A549 treated with AZD9567 at 1 μM for 4 hours (cell line): ENCODE results near the gene AQP10. TPM values are rescaled to one million over a fixed set of nuclear protein-coding genes. Genes with fewer than 3 reads are reported as not detected.

ENCODE experiments used
- total RNA-seq: library from RNA; stranded (reverse); fragments of 200-300 nt; extraction: Qiagen RNA extraction; gene quantifications from 5 replicates; pipeline ENCODE4 v1.2.3, GENCODE V29; 2022; ENCODE audit not compliant: insufficient read depth

The AQP10 gene
- not detected in 5 replicates for total RNA-seq

DNA sequence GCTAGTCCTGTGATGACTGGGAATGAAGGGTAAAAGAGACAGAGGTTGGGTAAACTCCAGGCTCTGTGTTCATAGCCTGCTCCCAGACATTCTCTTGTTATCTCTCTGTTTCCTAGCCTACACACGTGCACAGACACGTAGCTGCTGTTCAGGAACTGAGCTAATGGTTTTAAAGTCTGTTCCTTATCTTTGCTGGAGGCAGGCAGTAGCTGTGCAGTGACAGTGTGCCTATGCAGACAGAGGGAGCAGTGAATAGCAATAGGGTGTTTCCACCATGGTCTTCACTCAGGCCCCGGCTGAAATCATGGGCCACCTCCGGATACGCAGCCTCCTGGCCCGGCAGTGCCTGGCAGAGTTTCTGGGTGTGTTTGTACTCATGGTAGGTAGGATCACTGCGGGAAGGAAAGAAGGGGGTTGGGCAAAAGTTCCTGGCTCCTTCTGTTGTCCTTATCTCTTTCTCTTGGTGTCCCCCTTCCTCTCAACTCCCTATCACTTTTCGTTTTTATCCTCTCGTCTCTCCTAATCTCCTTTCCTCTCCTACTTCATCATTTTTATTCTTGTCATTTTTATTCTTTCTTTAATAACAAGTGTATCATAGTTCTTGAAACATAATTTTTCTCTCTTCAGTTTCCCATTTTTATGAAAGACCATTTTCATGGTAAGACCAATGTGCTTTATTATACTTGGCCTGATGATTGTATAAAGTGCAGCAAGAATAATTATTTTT, at the start of gene AQP10:
Gene AQP10, plus strand, starts transcription at position 212 of the 727 bp plus-strand sequence. Its CDS starts 63 bp downstream, at position 275.

DNA sequence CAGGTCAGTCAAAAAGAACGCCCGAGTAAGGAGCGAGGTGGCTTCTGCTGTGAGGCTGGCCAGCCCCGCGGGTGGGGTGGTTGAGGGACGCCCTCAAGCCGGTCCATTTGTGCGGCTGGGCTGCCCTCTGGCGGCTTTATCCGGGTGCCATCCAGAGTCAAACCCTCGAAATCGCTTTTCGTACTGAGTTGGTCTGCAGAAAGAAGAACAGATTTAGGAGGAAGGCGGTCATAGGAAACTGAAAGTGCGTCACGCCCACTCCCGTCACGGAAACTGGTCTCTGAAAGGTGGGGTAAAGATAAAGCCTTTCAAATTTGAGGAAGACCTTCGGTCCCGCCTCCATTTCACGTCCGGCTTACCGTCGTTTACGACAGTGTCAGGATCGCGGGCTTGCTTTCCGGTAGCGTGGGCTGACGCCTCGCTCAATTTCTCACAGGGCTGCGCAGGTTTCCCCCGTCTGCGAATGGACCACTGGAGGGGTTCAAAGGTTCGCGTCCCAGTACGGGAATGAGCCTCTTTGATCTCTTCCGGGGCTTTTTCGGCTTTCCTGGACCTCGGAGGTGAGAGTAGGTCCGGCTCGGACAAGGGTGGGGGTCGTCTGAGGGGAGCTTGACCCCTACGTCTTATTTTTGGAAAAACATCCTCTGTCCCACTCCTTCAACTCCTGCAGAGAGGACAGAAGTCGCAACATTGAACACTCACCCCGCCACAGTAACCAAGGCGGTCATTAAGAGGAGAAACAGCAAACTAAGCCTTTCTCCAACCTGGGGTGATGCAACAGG, 48.5 kb upstream of the AQP10 start, which contains the start of gene HAX1:
Gene HAX1, plus strand, starts transcription at position 413 of the 782 bp plus-strand sequence. Its CDS starts 95 bp downstream, at position 508.

DNA sequence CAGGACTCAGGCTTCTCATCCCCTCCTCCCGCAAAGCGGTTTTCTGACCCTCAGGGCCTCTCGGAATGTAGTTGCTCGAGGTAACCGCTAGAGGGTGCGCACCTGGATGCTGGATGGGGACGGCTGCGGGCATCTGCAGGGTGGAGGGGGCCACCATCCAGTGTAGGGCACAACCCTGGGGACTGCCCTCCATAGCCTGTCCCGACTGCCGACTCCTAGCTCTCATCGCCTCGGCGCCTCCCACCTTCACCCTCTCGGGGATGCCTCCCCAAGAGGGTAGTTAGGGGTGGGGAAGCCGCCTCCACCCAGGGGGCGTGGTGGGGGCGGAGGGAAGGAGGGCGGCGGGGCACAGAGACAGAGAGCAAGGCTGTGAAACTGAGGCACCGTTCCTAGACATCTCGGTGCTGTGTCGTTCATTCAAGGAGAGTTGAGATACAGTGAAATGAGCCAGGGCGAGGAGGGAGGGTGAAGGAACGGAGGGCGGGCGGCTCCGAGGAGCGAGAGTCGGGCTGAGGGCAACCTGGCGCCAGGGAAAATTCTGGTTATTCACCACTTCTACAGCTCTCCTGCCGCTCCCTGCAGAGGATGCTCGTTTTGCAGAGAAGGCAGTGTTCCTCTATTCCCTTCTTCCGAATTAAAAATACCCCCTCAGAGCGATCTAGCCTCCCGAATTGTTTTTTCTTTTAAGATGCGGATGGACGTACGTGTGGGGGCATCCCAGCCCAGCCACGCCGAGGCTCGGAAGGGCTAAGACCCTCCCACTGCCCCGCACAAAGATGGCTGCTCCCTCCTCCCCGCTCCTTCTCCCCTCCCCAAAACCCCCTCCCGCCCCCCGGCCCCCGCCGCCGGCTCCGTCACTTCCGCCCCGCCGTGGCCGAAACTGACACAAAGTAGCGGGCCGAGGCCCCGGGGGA, 4.0 kb downstream of the AQP10 start, which contains the start of gene ATP8B2:
Gene ATP8B2, plus strand, starts transcription at position 857 of the 914 bp plus-strand sequence. CDS start 2,617 bp downstream, outside the sequence.

Other genes with a start within 250 kb of the AQP10 start
- not detected in 5 replicates for gene NUP210L, start 166.0 kb upstream of the AQP10 start, total RNA-seq
- gene TPM3, start 129.0 kb upstream of the AQP10 start, total RNA-seq, result 472 to 725 TPM (median 493 TPM) in 5 replicates
- 0.31 TPM in 1 of 5 replicates, not detected in the others for gene CFAP141, start 114.8 kb upstream of the AQP10 start, total RNA-seq
- gene UBAP2L, start 100.1 kb upstream of the AQP10 start, total RNA-seq, result 94.2 to 116 TPM (median 102 TPM) in 5 replicates
- gene HAX1, start 48.5 kb upstream of the AQP10 start, total RNA-seq, result 89.0 to 101 TPM (median 92.8 TPM) in 5 replicates
- 28.1 to 36.6 TPM (median 31.3 TPM) in 5 replicates for gene ATP8B2, start 4.4 kb downstream of the AQP10 start, total RNA-seq
- 13.5 to 25.2 TPM (median 21.3 TPM) in 5 replicates for gene IL6R, start 84.2 kb downstream of the AQP10 start, total RNA-seq
- gene TDRD10, start 181.1 kb downstream of the AQP10 start, total RNA-seq, result 0.13 to 0.14 TPM in 2 of 5 replicates, not detected in the others
- 0.08 to 0.10 TPM (median 0.10 TPM) in 4 of 5 replicates, not detected in the other for gene SHE, start 181.3 kb downstream of the AQP10 start, total RNA-seq
- 39.5 to 65.7 TPM (median 59.2 TPM) in 5 replicates for gene UBE2Q1, start 237.6 kb downstream of the AQP10 start, total RNA-seq
- gene CHRNB2, start 246.7 kb downstream of the AQP10 start, total RNA-seq, result 0.32 to 0.45 TPM (median 0.37 TPM) in 4 of 5 replicates, not detected in the other